K562 (cell line): ENCODE measurements around the gene ZNF577. TPM values are rescaled to one million over a fixed set of nuclear protein-coding genes. Genes with fewer than 3 reads are reported as not detected.

Source experiments
- ATAC-seq: fragments of 200-7000 bp; cut with Tn5 transposase; 3 replicates; pipeline ENCODE4 v1.9.1; 2020; ENCODE audit warnings: moderate library complexity
- BruUV-seq: library from RNA; stranded (reverse); fragments of 400-500 nt; replicated peaks from 2 replicates; lab custom pipeline; 2021; lab: Mats Ljungman, UMichigan
- CTCF ChIA-PET: fragments of 300-600 bp; formaldehyde crosslinking; extraction: SDS; loops from one replicate; lab custom pipeline; 2021; ENCODE audit warnings: low intra/inter-chr PET ratio; lab: Yijun Ruan, JAX
- POLR2A ChIA-PET: fragments of 300-600, 350-650 bp; sonication (Branson Sonifier 250); formaldehyde crosslinking; extraction: SDS; loops from one replicate; lab custom pipeline; 2021; ENCODE audit warnings: antibody characterized with exemption, inconsistent platforms; lab: Yijun Ruan, JAX
- DNase-seq, 4 experiments: peaks; one replicate each; pipeline versions ENCODE4 v3.0.0 to v3.0.0-alpha.2; 2011 to 2018; ENCODE audit warnings: low spot score in 3 of 4, mixed read lengths in 3 of 4; ENCODE audit errors: extremely low read depth in 1 of 4
- FAIRE-seq: peaks from 2 replicates; lab custom pipeline; 2011; peaks lifted over from hg19 to GRCh38; lab: Jason Lieb, UNC
- H2AFZ ChIP-seq: 2 replicates; pipeline ENCODE4 v1.6.0; 2011; ENCODE audit warnings: low read depth, low read length, control low read depth, inconsistent platforms
- H3K27ac ChIP-seq: fragments of 200-600 bp; 3 replicates; pipeline ENCODE4 v1.8.0; 2011; ENCODE audit warnings: low read depth, mild to moderate bottlenecking, control low read depth, inconsistent platforms, low read length, moderate library complexity, mixed read lengths; ENCODE audit errors: extremely low read depth
- H3K27me3 ChIP-seq, 2 experiments: fragments of 300-600 bp in 1 of 2; 2 replicates in 1 of 2; 3 replicates in 1 of 2; pipeline versions ENCODE4 v1.6.0 to v1.8.0; 2011; ENCODE audit warnings: inconsistent platforms in 2 of 2, low read length in 2 of 2, mild to moderate bottlenecking in 1 of 2, mixed read lengths in 1 of 2, moderate library complexity in 1 of 2; ENCODE audit not compliant: control insufficient read depth in 2 of 2, insufficient read depth in 2 of 2
- H3K36me3 ChIP-seq: fragments of 300-600 bp; 3 replicates; pipeline ENCODE4 v1.8.0; 2011; ENCODE audit warnings: mild to moderate bottlenecking, low read length, inconsistent platforms; ENCODE audit not compliant: control insufficient read depth, insufficient read depth
- H3K4me1 ChIP-seq, 2 experiments: fragments of 200-600 bp in 1 of 2; replicated peaks in 1 of 2; 2 replicates in 1 of 2; 3 replicates in 1 of 2; pipeline versions ENCODE4 v1.5.1 to v1.8.0; 2011; ENCODE audit warnings: inconsistent platforms in 2 of 2, low read length in 2 of 2, mild to moderate bottlenecking in 1 of 2, mixed read lengths in 1 of 2, moderate library complexity in 1 of 2; ENCODE audit not compliant: control insufficient read depth in 2 of 2, insufficient read depth in 2 of 2
- H3K4me2 ChIP-seq: 2 replicates; pipeline ENCODE4 v1.6.1; 2011; ENCODE audit warnings: low read length, control low read depth, inconsistent platforms, mixed read lengths; ENCODE audit not compliant: insufficient read depth
- H3K4me3 ChIP-seq: fragments of 200-600 bp; sonication (generic), shearing (Covaris generic); 2 replicates; pipeline ENCODE4 v1.5.1; 2016; ENCODE audit warnings: control low read depth, inconsistent platforms
- H3K79me2 ChIP-seq: fragments of 200-600 bp; 3 replicates; pipeline ENCODE4 v1.8.0; 2011; ENCODE audit warnings: low read length, inconsistent platforms; ENCODE audit not compliant: control insufficient read depth, insufficient read depth
- H3K9ac ChIP-seq, 2 experiments: 2 replicates each; pipeline versions ENCODE4 v1.6.0 to v1.6.1; 2011; ENCODE audit warnings: low read depth in 2 of 2, low read length in 2 of 2, control low read depth in 1 of 2, inconsistent platforms in 1 of 2, mild to moderate bottlenecking in 1 of 2, mixed read lengths in 1 of 2; ENCODE audit not compliant: insufficient read depth in 1 of 2
- H3K9me1 ChIP-seq: one replicate; pipeline ENCODE4 v1.6.0; 2011; ENCODE audit warnings: inconsistent platforms, mild to moderate bottlenecking, low read length, moderate library complexity; ENCODE audit not compliant: control insufficient read depth, insufficient read depth
- H3K9me3 ChIP-seq: replicated peaks from 2 replicates; pipeline ENCODE4 v1.5.1; 2011; ENCODE audit warnings: low read depth, low read length, inconsistent platforms; ENCODE audit not compliant: control insufficient read depth, insufficient read depth
- H4K20me1 ChIP-seq: replicated peaks from 2 replicates; pipeline ENCODE4 v1.6.1; 2011; ENCODE audit warnings: low read length, inconsistent platforms, mixed read lengths; ENCODE audit not compliant: control insufficient read depth, insufficient read depth
- BHLHE40 ChIP-seq: IDR thresholded peaks from 2 replicates; pipeline ENCODE4 v1.6.1; 2011; ENCODE audit warnings: low read length, improper control_type of control experiment
- ELF2 ChIP-seq: fragments of 250-450 bp; sonication (Bioruptor Pico); IDR thresholded peaks from 2 replicates; pipeline ENCODE4 v1.5.0; 2021; ENCODE audit warnings: mild to moderate bottlenecking
- ETS2 ChIP-seq: IDR thresholded peaks from 2 replicates; pipeline ENCODE4 v1.6.1; 2016; ENCODE audit warnings: borderline replicate concordance, missing genetic modification characterization, mild to moderate bottlenecking, moderate library complexity, missing compliant biosample characterization; ENCODE audit not compliant: poor library complexity, severe bottlenecking
- HNRNPH1 ChIP-seq: fragments of 200-400 bp; formaldehyde crosslinking; optimal IDR thresholded peaks from 2 replicates; pipeline ENCODE3; 2017; ENCODE audit warnings: low read depth, mild to moderate bottlenecking, low read length, moderate library complexity
- IRF9 ChIP-seq: fragments of 450-650 bp; IDR thresholded peaks from 2 replicates; pipeline ENCODE4 v1.6.1; 2016; ENCODE audit warnings: missing biosample characterization, missing genetic modification characterization
- MYNN ChIP-seq, 2 experiments: sonication (generic); formaldehyde crosslinking in 1 of 2; IDR thresholded peaks; 2 replicates each; pipeline versions ENCODE4 v1.5.0 to v1.6.1; 2016 to 2020; ENCODE audit warnings: antibody characterized with exemption in 1 of 2, missing genetic modification reagents in 1 of 2
- POLR2AphosphoS2 ChIP-seq: IDR thresholded peaks from 2 replicates; pipeline ENCODE4 v1.6.1; 2012; ENCODE audit warnings: low read length, improper control_type of control experiment
- TCF3 ChIP-seq: sonication (generic); formaldehyde crosslinking; IDR thresholded peaks from 2 replicates; pipeline ENCODE4 v1.4.0; 2020; ENCODE audit warnings: mild to moderate bottlenecking, missing genetic modification reagents
- ZBTB12 ChIP-seq: fragments of 250-450 bp; sonication (Bioruptor Pico); IDR thresholded peaks from 2 replicates; pipeline ENCODE4 v1.4.0; 2020
- ZFPM2 ChIP-seq: fragments of 250-450 bp; sonication (Bioruptor Pico); IDR thresholded peaks from 2 replicates; pipeline ENCODE4 v1.5.1; 2022; ENCODE audit warnings: mild to moderate bottlenecking
- ZNF76 ChIP-seq: fragments of 250-450 bp; sonication (Bioruptor Pico); IDR thresholded peaks from 2 replicates; pipeline ENCODE4 v1.4.0; 2020; ENCODE audit warnings: mild to moderate bottlenecking, moderate library complexity, borderline replicate concordance
- ZSCAN29 ChIP-seq: fragments of 450-650 bp; IDR thresholded peaks from 2 replicates; pipeline ENCODE4 v1.6.1; 2017
- WGBS: fragments of 100-300 bp; shearing (Covaris generic); methylation state at CpG from one replicate; pipeline ENCODE4 v1.1.6; 2016; ENCODE audit warnings: low coverage, mixed read lengths; ENCODE audit not compliant: insufficient coverage; ENCODE audit errors: missing lambda C conversion rate; 5-methylcytosine and 5-hydroxymethylcytosine counted together
- in situ Hi-C: fragments of 300-500 bp; cut with MboI; formaldehyde crosslinking; loops from 4 replicates; pipeline ENCODE4 v1.15.0; 2018; ENCODE audit warnings: inconsistent platforms, mixed read lengths
- intact Hi-C: fragments of 100-400 bp; cut with micrococcal nuclease; formaldehyde crosslinking; loops from 2 replicates; pipeline ENCODE4 v1.14.2; 2022
- polyA plus RNA-seq, 8 experiments: library from polyadenylated mRNA; depleted of rRNA in 4 of 8; stranded (reverse) in 5 of 8; unstranded in 3 of 8; fragments of >200 nt; fragmentation: Nextera tagmentation in 2 of 8; fragmentation: Illumina TruSeq in 1 of 8; extraction: Ambion mirVana in 2 of 8; extraction: Trizol in 1 of 8; gene quantifications; 2 replicates each; pipeline versions ENCODE4 v1.2.1 to v1.2.3, GENCODE V29; 2011 to 2014; ENCODE audit warnings: inconsistent platforms in 1 of 8, missing spikeins in 1 of 8
- total RNA-seq, 7 experiments: library from RNA; depleted of rRNA in 6 of 7; stranded (reverse); fragments of >200 nt in 6 of 7; fragmentation: Illumina TruSeq in 2 of 7; extraction: Trizol in 2 of 7; gene quantifications; 2 replicates each; pipeline versions ENCODE4 v1.2.1 to v1.2.3, GENCODE V29; 2011 to 2021; ENCODE audit warnings: low replicate concordance in 1 of 7
- TF ChIP-seq, protein P1 (sequence below): fragments of 450-650 bp; IDR thresholded peaks from 2 replicates; pipeline ENCODE4 v1.6.1; 2016; ENCODE audit warnings: low read depth

The ZNF577 gene
- total and polyA plus RNA-seq, 9 of the 15 experiments (the other 6 are each of a cell fraction or from before 2014, with no cell fraction given) = 1.3 to 12.7 (median 7.0) TPM

GRCh38 chr19:51919606-51920005, 31.9 kb upstream of the ZNF577 start (continued):
- TF ChIP-seq IRF9 (no peak), HNRNPH1 (no peak), ZNF76 (CRISPR knock-in tag) (no peak), TCF3 (CRISPR knock-in tag) (no peak), ETS2 (no peak), ELF2 (CRISPR knock-in tag) (no peak), ZFPM2 (CRISPR knock-in tag) (no peak), ZBTB12 (CRISPR knock-in tag) (no peak), ZSCAN29 (no peak)

DNA sequence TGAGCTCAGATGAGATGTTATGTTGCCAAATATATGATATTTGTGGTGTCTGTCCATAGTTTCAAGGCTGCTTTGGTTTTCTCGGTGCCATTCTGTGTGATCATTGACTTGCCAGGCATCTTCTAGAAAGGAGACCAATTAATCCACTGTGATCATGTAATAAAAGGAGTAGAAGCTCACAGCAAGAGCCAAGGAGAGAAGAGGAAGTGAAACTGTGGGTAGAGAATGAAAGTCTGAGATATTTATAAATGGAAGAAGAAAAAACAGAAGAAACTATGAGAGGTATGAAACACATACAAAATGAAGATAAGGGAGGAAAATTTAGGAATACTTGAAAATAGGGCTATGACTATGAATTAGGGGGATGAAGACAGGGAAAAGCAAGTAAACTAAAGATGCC, 28.4 kb upstream of the ZNF577 start:
- no peaks in the 10 kb centered on the region for H3K36me3 ChIP-seq
- H3K9ac ChIP-seq = no peak overlapping the region
- no TSS peak for BruUV-seq
- intact Hi-C loops (no loop called here), in situ Hi-C loops (no loop called here)
- H3K4me1 ChIP-seq = no peaks in the 10 kb centered on the region
- no peaks in the 10 kb centered on the region for H3K9me1 ChIP-seq
- DNase-seq (no peak), ATAC-seq (no peak), FAIRE-seq (no peak)
- ChIA-PET POLR2A (interaction anchor here (0.6 kb wide), 1 partner anchor 21 kb away, joined by 3 read pairs; no protein-coding TSS in a partner anchor), CTCF (no interaction called here)
- H3K9me3 ChIP-seq = peaks cover 14% of the 10 kb centered on the region
- no peak overlapping the region for H3K27ac ChIP-seq
- H3K27me3 ChIP-seq = no peaks in the 10 kb centered on the region
- H2AFZ ChIP-seq = no peak overlapping the region
- H4K20me1 ChIP-seq = no peaks in the 10 kb centered on the region
- WGBS = 0% methylated on average over 1 of the region's 1 CpG
- no peak overlapping the region for H3K4me3 ChIP-seq
- no peak overlapping the region for H3K4me2 ChIP-seq
- H3K79me2 ChIP-seq = no peaks in the 10 kb centered on the region
- TF ChIP-seq, protein P1, sequence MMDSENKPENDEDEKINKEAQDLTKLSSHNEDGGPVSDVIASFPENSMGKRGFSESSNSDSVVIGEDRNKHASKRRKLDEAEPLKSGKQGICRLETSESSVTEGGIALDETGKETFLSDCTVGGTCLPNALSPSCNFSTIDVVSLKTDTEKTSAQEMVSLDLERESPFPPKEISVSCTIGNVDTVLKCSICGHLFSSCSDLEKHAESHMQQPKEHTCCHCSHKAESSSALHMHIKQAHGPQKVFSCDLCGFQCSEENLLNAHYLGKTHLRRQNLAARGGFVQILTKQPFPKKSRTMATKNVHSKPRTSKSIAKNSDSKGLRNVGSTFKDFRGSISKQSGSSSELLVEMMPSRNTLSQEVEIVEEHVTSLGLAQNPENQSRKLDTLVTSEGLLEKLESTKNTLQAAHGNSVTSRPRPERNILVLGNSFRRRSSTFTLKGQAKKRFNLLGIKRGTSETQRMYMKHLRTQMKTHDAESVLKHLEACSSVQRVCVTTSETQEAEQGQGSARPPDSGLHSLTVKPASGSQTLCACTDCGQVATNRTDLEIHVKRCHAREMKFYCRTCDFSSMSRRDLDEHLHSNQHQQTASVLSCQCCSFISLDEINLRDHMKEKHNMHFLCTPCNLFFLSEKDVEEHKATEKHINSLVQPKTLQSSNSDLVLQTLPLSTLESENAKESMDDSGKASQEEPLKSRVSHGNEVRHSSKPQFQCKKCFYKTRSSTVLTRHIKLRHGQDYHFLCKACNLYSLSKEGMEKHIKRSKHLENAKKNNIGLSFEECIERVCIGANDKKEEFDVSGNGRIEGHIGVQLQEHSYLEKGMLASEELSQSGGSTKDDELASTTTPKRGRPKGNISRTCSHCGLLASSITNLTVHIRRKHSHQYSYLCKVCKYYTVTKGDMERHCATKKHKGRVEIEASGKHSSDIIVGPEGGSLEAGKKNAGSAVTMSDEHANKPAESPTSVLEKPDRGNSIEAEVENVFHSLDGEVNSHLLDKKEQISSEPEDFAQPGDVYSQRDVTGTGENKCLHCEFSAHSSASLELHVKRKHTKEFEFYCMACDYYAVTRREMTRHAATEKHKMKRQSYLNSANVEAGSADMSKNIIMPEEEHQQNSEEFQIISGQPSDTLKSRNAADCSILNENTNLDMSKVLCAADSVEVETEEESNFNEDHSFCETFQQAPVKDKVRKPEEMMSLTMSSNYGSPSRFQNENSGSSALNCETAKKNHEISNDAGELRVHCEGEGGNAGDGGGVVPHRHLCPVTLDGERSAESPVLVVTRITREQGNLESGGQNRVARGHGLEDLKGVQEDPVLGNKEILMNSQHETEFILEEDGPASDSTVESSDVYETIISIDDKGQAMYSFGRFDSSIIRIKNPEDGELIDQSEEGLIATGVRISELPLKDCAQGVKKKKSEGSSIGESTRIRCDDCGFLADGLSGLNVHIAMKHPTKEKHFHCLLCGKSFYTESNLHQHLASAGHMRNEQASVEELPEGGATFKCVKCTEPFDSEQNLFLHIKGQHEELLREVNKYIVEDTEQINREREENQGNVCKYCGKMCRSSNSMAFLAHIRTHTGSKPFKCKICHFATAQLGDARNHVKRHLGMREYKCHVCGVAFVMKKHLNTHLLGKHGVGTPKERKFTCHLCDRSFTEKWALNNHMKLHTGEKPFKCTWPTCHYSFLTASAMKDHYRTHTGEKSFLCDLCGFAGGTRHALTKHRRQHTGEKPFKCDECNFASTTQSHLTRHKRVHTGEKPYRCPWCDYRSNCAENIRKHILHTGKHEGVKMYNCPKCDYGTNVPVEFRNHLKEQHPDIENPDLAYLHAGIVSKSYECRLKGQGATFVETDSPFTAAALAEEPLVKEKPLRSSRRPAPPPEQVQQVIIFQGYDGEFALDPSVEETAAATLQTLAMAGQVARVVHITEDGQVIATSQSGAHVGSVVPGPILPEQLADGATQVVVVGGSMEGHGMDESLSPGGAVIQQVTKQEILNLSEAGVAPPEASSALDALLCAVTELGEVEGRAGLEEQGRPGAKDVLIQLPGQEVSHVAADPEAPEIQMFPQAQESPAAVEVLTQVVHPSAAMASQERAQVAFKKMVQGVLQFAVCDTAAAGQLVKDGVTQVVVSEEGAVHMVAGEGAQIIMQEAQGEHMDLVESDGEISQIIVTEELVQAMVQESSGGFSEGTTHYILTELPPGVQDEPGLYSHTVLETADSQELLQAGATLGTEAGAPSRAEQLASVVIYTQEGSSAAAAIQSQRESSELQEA = no peak
- TF ChIP-seq MYNN (IDR thresholded peaks at IDR 0.05) (no peak), MYNN (CRISPR knock-in tag; IDR thresholded peaks at IDR 0.05) (no peak), BHLHE40 (no peak), POLR2AphosphoS2 (no peak)
